Activated CD4-positive, alpha-beta memory T cell treated with anti-CD3 and anti-CD28 coated beads, Interleukin-2, amount 10 ng/mL, durations not matched to agents 7 days and 5 days (primary cell): ENCODE data around the gene STIL. TPM values are rescaled to one million over a fixed set of nuclear protein-coding genes. Genes with fewer than 3 reads are reported as not detected.
"Not testable (repeated sequence)": the region's sequence is repeated elsewhere in the genome, so short reads cannot be mapped to it uniquely, and the experiment has no call there.

Experiments used
- CTCF ChIA-PET: fragments of 350-600 bp; sonication (Branson Sonifier 250); formaldehyde crosslinking; loops from one replicate; lab custom pipeline; 2021; ENCODE audit warnings: antibody characterized with exemption, inconsistent platforms; lab: Charles Lee
- POLR2A ChIA-PET: fragments of 350-600 bp; sonication (Branson Sonifier 250); formaldehyde crosslinking; loops from one replicate; lab custom pipeline; 2021; ENCODE audit warnings: antibody characterized with exemption; lab: Charles Lee
- DNase-seq: peaks from one replicate; pipeline ENCODE4 v3.0.0-alpha.2; 2020
- H3K27ac Mint-ChIP-seq: one replicate; pipeline ENCODE4 v1.8.0; 2021; ENCODE audit warnings: mild to moderate bottlenecking, mixed read lengths
- H3K27me3 Mint-ChIP-seq: one replicate; pipeline ENCODE4 v1.8.0; 2021; ENCODE audit warnings: mixed read lengths
- H3K36me3 Mint-ChIP-seq: one replicate; pipeline ENCODE4 v1.8.0; 2021; ENCODE audit warnings: low read depth, mixed read lengths
- H3K4me1 Mint-ChIP-seq: one replicate; pipeline ENCODE4 v1.8.0; 2021; ENCODE audit warnings: mixed read lengths
- H3K4me3 Mint-ChIP-seq: one replicate; pipeline ENCODE4 v1.8.0; 2021; ENCODE audit warnings: mild to moderate bottlenecking, mixed read lengths
- H3K9me3 Mint-ChIP-seq: one replicate; pipeline ENCODE4 v1.8.0; 2021; ENCODE audit warnings: mixed read lengths
- total RNA-seq, 2 experiments: library from RNA; stranded (reverse); gene quantifications; one replicate each; pipeline ENCODE4 v1.2.3, GENCODE V29; 2021

The STIL gene
- total RNA-seq, 2 experiments from 2014 or later = 40.4 to 40.8 TPM

GRCh38 chr1:47209725-47210325, 104.1 kb downstream of the STIL start:
- Mint-ChIP-seq H3K4me3 (no peak overlapping the region), H3K4me1 (peaks cover 14% of the 10 kb centered on the region), H3K27me3 (peaks cover 14% of the 10 kb centered on the region), H3K27ac (no peak overlapping the region), H3K36me3 (no peaks in the 10 kb centered on the region), H3K9me3 (no peaks in the 10 kb centered on the region)
- ChIA-PET CTCF (interaction anchor here (0.6 kb wide), 1 partner anchor 373 kb away, joined by 3 read pairs; no protein-coding TSS in a partner anchor), POLR2A (no interaction called here)
- DNase-seq = no peak

GRCh38 chr1:47209091-47209490, 104.9 kb downstream of the STIL start:
- Mint-ChIP-seq H3K27ac (no peak overlapping the region), H3K27me3 (peaks cover 20% of the 10 kb centered on the region), H3K4me3 (no peak overlapping the region), H3K4me1 (peaks cover 14% of the 10 kb centered on the region), H3K9me3 (no peaks in the 10 kb centered on the region), H3K36me3 (no peaks in the 10 kb centered on the region)
- POLR2A ChIA-PET = no interaction called here
- no peak for DNase-seq
- CTCF ChIA-PET = no interaction called here

- no peak for DNase-seq
- H3K36me3 Mint-ChIP-seq = no peaks in the 10 kb centered on the region
- CTCF ChIA-PET = no interaction called here
Observed at GRCh38 chr1:47208374-47208850, 105.5 kb downstream of the STIL start.

GRCh38 chr1:47207803-47208373, 106.1 kb downstream of the STIL start:
- DNase-seq = no peak
- Mint-ChIP-seq H3K27me3 (peaks cover 31% of the 10 kb centered on the region), H3K27ac (no peak overlapping the region), H3K9me3 (no peaks in the 10 kb centered on the region), H3K36me3 (no peaks in the 10 kb centered on the region), H3K4me3 (no peak overlapping the region), H3K4me1 (peaks cover 14% of the 10 kb centered on the region)
- POLR2A ChIA-PET = no interaction called here
- CTCF ChIA-PET = no interaction called here

More at GRCh38 chr1:47208374-47208850, 105.5 kb downstream of the STIL start:
- Mint-ChIP-seq H3K9me3 (no peaks in the 10 kb centered on the region), H3K4me3 (no peak overlapping the region), H3K27me3 (peaks cover 27% of the 10 kb centered on the region), H3K27ac (no peak overlapping the region), H3K4me1 (peaks cover 14% of the 10 kb centered on the region)
- POLR2A ChIA-PET = no interaction called here

GRCh38 chr1:47205918-47206317, 108.0 kb downstream of the STIL start:
- no peak for DNase-seq
- POLR2A ChIA-PET = no interaction called here
- Mint-ChIP-seq H3K27ac (no peak overlapping the region), H3K9me3 (no peaks in the 10 kb centered on the region), H3K27me3 (peaks cover 36% of the 10 kb centered on the region), H3K36me3 (no peaks in the 10 kb centered on the region), H3K4me3 (no peak overlapping the region), H3K4me1 (peaks cover 9% of the 10 kb centered on the region)
- CTCF ChIA-PET = interaction anchor here (1.1 to 6.5 kb wide), 2 partner anchors 13 to 57 kb away, joined by 3 to 32 read pairs; no protein-coding TSS in a partner anchor

GRCh38 chr1:47203504-47203903, 110.4 kb downstream of the STIL start:
- H3K4me1 Mint-ChIP-seq, H3K9me3 Mint-ChIP-seq, H3K36me3 Mint-ChIP-seq, POLR2A ChIA-PET, H3K27ac Mint-ChIP-seq, H3K4me3 Mint-ChIP-seq, DNase-seq: not testable (repeated sequence)
- CTCF ChIA-PET = interaction anchor here (1.1 to 6.5 kb wide), 2 partner anchors 10 to 24 kb away, joined by 4 to 32 read pairs; no protein-coding TSS in a partner anchor
- H3K27me3 Mint-ChIP-seq = peaks cover 48% of the 10 kb centered on the region

- Mint-ChIP-seq H3K9me3 (no peaks in the 10 kb centered on the region), H3K27me3 (peaks cover 54% of the 10 kb centered on the region), H3K36me3 (no peaks in the 10 kb centered on the region), H3K27ac (no peak overlapping the region), H3K4me3 (no peak overlapping the region), H3K4me1 (no peaks in the 10 kb centered on the region)
- ChIA-PET POLR2A (no interaction called here), CTCF (interaction anchor here (0.8 to 6.5 kb wide), 4 partner anchors 8 to 62 kb away, joined by 3 to 32 read pairs (median 8); no protein-coding TSS in a partner anchor)
- DNase-seq = no peak
Observed at GRCh38 chr1:47201179-47201578, 112.8 kb downstream of the STIL start.

Other genes starting within 250 kb of the STIL start
- gene CYP4Z1, start 246.9 kb downstream of the STIL start, total RNA-seq = not detected
- gene CYP4A22, start 176.7 kb downstream of the STIL start, total RNA-seq = not detected
- gene PDZK1IP1, start 124.1 kb downstream of the STIL start, total RNA-seq = not detected
- not detected for gene TAL1, start 81.9 kb downstream of the STIL start, total RNA-seq
- 100 to 1,000 TPM in 1 of 2 experiments, 10 to 100 TPM in 1; 99.3 to 106 TPM for gene CMPK1, start 19.6 kb upstream of the STIL start, total RNA-seq
- not detected for gene FOXE3, start 102.1 kb upstream of the STIL start, total RNA-seq
- under 1 TPM; 0.65 to 0.68 TPM for gene FOXD2, start 123.9 kb upstream of the STIL start, total RNA-seq